GM21390 (cell line): ENCODE measurements around the gene GRK1.

ENCODE experiments used
- ATAC-seq: cut with Tn5 transposase; IDR thresholded peaks from one replicate; pipeline ENCODE4 v1.9.1; 2021; ENCODE audit not compliant: unreplicated experiment

GRK1 gene

DNA sequence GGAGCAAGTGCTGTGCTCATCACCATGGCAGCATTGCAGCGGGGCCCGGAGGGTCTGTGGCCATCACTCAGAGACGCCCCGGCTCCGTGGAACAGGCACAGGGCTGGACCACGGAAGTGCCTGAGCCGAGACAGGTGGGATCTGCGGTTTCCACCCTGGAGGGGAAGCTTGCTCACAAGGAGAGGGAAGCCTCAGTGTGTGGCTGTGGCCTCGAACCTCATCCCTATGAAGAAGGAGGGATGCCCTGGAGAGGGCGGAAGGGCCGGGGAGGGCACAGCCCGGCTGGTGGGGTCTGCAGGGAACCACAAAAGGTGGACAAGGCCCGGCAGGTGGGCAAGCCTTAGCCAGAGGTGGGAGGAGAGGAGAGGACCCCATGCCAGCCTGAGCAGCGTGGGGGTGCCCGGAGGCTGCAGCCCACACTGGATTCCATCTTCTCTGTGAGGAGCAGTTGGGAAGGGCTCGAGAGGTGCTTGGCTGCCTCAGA is 61.6 kb downstream of the GRK1 start:
- ATAC-seq: no peak

DNA sequence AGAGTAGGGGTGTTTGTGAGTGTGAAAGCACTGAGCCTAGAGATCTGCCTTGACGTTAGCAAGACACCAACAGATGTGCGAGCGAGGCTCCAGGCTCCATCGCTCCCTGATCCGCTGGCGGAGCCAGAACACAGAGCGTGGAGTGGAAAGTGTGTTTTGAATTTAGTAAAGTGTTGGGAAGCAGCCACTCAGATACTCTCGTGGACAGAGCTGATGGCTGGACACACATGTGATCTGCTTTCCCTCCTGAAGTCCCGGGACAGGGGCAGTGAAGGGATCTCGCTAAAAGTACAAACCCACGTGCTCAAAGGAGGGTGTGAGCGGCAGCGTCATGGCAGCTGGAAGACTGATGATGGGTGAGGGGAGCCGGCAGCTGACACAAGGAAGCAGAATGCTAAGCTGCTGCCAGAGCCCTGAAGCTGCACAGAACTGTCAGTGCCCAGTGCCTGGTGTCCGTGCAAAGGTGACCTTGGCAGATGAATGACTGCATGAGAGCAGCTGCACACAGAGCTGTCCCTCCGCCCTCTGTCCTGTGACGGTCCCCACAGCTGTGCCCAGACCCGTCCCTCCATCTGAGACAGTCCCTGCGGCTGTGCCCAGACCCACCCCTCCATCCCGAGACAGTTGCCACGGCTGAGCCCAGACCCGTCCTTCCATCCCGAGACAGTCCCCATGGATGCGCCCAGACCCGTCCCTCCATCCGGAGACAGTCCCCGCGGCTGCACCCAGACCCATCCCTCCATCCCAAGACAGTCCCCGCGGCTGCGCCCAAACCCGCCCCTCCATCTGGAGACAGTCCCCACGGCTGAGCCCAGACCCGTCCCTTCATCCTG is 62.4 kb downstream of the GRK1 start:
- no peak for ATAC-seq

DNA sequence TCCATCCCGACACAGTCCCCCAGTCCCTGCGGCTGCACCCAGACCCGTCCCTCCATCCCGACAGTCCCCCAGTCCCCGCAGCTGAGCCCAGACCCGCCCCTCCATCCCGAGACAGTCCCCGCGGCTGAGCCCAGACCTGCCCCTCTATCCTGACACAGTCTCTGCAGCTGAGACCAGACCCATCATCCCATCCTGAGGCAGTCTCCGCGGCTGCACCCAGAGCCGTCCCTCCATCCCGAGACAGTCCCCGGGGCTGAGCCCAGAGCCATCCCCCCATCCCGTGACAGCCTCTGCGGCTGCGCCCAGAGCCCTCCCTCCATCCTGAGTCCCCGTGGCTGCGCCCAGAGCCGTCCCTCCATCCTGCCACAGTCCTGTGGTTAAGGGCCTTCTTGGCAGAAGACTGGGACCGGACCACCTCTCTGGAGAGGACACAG is 63.3 kb downstream of the GRK1 start:
- no peak for ATAC-seq

DNA sequence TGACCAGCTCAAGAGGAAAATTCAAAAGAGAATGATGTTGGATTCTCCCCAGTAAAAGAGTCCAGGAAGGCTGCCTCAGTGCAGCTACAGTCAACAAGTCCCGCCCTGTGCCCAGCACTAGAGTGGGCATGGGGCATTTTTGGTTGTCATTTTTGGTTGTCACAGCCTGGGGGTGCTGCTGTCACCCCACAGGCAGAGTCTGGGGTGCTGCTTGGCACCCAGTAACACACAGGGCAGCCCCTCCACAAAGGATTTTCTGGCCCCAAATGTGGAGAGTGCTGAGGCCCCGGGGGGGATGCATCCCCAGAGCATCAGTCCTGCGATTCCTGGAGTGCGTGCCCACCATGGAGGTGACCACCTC is 63.8 kb downstream of the GRK1 start:
- no peak for ATAC-seq

GRCh38 chr13:113731192-113732175 is 64.5 kb downstream of the GRK1 start:
- no peak for ATAC-seq

GRCh38 chr13:113732176-113732960 is 65.3 kb downstream of the GRK1 start:
- no peak for ATAC-seq

DNA sequence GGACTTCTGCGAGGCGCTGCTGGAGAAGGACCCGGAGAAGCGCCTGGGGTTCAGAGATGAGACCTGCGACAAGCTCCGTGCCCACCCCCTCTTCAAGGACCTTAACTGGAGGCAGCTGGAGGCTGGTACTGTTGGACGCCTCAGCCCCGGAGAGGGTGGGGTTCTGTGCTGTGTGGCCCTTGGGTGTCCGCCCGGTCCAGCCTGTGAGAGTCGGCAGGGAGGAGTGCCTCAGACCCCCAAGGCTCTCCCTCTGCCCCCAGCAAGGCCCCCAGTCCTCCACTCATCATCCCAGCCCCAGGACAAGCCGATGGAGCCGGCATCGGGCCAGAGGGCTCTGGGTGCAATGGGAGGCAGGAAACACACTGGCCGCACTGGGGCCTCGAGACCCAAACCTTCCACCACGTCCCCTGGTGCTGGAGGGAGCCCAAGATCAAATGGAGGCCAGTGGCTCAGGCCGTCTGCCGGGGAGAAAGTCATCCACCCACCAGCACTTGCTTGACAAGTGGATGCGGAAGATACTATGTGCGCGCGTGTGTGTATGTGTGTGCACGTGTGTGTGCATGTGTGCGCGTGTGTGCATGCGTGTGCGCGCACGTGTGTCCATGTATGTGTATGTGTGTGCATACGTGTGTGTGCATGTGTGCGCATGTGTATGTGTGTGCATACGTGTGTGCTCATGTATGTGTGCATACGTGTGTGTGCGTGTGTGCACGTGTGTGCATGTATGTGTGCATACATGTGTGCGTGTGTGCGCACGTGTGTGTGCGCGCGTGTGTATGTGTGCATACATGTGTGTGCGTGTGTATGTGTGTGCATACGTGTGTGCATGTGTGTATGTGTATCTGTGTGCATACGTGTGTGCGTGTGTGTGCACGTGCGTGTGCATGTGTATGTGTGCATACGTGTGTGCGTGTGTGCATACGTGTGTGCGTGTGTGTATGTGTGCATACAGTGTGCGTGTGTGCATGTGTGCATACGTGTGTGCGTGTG is 66.2 kb downstream of the GRK1 start:
- ATAC-seq: no peak

DNA sequence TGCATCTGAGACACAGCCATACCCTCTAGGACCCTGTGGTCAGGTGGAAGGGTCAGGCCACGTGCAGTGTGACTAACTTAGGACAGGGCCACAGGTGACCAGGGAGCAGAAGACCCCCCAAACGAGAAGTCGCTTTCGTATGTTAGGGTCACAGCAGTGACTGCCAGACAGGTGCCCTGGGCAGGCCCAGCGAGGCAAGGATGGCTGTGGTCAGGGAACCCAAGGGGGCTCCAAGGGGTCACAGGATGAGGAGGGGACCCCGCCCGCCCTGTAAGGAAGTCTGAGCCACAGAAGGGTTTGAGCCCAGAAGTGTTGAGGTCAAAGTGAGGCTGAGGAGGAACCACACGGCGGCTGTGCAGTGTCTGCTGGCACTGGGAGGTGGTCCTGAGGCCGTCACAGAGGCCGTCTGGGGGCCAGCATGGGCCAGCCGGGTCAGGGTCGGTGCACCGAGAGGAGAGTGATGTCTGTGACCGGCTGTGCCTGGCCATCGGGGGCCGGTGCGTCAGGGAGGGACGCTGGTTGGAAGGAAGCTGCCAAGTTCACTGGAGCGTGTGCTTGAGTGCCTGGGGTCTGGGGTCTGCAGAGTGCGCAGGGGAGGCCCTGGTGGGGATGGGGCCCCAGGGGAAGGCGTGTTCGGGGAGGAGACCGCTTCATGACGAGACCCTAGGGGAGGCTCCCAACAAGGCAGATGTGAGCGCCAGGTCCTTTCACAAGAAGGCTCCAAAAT is 67.2 kb downstream of the GRK1 start:
- no peak for ATAC-seq

GRCh38 chr13:113734826-113735125 is 67.8 kb downstream of the GRK1 start:
- no peak for ATAC-seq

DNA sequence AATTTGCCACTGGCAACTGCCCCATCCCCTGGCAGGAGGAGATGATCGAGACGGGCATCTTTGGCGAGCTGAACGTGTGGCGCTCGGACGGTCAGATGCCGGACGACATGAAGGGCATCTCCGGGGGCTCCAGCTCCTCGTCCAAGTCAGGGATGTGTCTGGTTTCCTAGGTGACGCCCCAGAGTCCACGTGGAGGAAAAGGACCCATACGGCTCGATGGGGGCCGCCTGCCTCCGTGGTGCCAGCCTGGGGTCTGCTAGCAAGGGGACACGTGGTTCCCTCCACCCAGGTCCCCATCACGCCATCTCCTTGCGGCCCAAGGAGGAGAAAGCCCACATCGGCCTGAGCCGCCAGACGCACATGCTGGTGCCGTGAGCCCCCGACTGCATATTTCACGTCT is 68.2 kb downstream of the GRK1 start:
- no peak for ATAC-seq

- no peak for ATAC-seq
Observed at GRCh38 chr13:113735750-113736149, 68.7 kb downstream of the GRK1 start.

GRCh38 chr13:113736258-113736731 is 69.3 kb downstream of the GRK1 start:
- ATAC-seq: no peak

DNA sequence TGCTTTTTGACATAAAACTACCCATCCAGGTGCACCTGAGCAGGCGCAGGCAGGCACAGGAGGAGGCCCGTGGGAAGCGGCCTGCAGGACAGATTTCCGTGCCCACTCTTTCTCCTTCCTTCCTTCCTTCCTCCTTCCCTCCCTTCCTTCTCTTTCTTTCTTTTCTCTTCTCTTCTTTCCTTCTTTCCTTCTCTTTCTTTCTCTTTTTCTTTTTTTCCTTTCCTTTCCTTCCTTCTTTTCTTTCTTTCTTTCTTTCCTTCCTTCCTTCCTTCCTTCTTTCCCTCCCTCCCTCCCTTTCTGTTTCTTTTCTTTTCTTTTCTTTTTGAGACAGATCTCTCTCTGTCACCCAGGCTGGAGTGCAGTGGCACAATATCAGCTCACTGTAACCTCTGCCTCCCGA is 70.8 kb downstream of the GRK1 start:
- no peak for ATAC-seq

- no peak for ATAC-seq
Observed at GRCh38 chr13:113739527-113740285, 72.7 kb downstream of the GRK1 start.

DNA sequence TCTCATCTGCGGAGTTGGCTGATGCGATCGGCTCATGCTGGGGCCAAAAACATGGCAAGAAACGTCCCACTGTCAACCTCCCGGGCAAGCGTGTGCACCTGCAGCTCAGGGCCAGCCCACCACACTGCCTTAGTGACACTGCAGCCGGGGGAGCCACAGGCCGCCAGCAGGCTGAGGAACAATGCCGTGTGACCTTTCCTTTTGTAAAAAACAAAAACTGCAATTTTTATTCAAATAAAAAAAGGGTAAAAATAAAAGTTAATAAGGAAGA is 73.2 kb downstream of the GRK1 start:
- ATAC-seq: no peak

GRCh38 chr13:113740661-113741060 is 73.6 kb downstream of the GRK1 start:
- no peak for ATAC-seq

DNA sequence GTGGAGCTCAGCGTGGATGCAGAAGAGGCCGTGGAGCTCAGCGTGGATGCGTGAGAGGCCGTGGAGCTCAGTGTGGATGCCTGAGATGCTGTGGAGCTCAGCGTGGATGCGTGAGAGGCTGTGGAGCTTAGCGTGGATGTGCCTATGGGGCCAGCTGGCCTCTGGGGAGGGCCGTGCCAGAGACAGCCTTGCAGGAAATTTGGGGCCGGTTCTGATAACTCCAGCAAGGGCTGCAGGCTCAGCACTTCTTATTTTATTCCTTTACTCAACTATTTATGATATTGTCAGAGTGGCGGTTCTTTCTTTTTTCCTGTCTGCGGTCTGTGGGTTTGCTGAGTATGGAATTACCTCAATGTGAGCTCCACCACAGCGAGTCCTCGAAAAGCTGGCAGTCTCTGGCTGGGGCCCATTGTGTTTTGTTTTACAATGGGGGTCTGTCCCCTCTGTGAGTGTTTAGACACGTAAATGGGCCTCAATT is 74.2 kb downstream of the GRK1 start:
- no peak for ATAC-seq

DNA sequence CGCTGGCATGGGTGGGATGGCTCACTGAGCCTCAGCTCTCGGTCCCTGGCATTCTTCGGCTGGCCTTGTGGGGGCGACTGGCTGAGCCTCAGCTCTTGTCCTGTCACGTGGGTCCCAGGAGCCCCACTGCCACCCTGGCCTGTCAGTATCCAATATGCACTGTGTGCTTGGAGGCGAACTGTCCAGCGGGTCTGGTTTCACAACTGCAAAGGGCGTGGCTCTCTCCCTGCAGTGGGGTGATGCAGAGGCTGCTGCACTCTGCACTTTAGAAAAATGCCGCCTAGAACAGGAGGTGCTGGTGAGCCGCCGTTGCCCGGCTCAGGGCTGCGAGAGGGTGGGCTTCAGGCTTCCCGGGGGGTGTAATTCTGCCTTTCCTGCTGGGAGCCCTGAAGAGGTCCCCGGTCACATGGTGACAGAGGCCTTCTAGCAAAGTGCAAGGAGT is 75.0 kb downstream of the GRK1 start:
- no peak for ATAC-seq
